Occipital lobe (tissue), 2 donors: ENCODE measurements around the gene EBF3. TPM values are rescaled to one million over a fixed set of nuclear protein-coding genes. Genes with fewer than 3 reads are reported as not detected.

ENCODE experiments used
- DNase-seq: peaks from one replicate; lab custom pipeline; 2025; lab: John Stamatoyannopoulos, UW
- total RNA-seq: library from RNA; depleted of rRNA; stranded (reverse); fragments of >200 nt; gene quantifications from one replicate; pipeline ENCODE4 v1.2.3, GENCODE V29; 2014

Gene EBF3
- total RNA-seq, 1 donor from 2014 or later = 0.31 TPM

DNA sequence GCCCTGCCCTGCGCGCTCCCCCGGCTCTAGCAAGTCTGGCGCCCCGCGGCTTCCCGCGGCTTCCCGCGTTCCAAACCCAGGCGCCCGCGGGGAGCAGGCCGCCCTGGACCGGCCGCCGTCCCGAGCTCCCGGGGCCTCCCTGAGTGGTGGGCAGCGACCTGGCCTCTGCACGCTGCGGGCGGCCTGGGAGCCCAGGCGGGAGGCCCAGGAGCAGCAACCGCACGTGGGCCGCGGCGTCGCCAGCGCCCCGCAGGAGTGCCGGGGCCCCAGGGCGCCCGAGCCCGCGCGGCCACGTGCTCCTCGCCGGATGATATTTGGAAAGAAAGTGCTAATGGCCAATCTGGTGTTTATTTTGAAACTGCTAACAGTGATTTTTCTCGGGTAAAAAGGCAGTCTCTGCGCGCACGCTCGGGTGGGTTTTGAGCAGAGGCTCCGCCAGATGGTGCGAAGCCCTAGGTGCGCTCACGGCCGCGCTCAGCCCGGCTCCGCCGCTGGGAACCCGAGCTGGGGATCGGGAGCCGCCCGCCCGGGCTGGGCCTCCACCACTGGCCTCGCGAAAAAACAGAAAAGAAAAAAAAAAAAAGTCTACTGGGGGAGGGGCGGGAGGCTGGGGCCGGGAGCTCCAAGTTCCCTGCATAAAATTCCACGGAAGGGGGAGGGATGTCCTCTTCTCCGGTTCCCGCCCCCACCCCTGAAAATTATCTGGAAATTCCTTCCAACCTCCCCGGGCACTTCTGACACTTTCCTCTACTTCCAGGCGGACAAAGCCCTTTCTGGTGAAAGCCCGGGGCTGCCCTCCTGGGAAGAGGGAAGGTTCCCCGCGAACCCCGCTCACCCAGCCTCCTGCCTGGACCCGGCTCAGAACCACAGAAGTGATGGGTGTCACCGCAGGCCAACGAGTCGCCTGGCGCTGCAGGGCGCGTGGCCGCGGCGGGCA lies 4.3 kb downstream of the EBF3 start:
- no peak for DNase-seq

DNA sequence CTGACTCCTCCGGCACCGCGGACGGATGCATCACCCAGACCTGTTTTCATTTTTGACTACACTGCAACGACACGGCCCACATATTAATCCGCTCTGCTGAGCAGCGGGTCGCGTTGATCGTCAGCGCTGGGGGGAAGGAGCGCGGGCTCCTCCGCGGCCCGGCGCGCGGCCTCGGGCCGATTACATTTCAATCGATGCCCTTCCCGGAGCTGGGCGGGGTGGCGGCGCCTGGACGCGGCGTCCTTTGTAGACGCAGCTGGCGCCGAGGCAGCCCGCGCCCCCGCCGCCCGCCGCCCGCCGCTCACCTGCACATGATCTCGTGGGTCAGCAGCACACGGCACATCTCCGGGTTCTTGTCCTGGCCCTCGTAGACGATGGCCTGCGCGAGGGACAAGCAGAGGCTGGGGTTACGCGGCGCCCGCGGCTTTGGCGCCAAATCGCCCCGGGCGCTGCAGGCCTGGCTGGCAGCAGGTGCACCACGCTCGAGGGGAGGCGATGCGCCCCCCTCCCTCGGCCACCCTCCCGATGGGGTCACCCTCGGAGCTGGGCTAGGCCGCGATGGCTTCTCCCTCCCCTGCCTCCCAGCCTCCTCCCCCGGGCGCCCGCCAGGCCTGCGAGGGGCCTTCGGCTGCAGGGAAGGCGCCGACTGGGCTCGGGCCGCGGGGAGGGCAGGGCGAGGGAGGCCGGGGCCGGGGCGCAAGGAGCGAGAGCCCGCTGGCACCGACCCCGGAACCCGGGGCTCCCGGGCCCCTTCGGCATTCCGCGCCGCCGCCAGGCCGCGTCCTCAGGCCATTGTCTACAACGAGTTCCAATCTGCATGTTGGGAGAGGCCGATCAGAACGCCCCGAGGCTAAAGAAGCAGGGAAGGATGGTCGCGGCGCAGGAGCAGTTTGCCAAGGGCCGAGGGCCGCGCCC lies 5.2 kb downstream of the EBF3 start:
- no peak for DNase-seq

DNA sequence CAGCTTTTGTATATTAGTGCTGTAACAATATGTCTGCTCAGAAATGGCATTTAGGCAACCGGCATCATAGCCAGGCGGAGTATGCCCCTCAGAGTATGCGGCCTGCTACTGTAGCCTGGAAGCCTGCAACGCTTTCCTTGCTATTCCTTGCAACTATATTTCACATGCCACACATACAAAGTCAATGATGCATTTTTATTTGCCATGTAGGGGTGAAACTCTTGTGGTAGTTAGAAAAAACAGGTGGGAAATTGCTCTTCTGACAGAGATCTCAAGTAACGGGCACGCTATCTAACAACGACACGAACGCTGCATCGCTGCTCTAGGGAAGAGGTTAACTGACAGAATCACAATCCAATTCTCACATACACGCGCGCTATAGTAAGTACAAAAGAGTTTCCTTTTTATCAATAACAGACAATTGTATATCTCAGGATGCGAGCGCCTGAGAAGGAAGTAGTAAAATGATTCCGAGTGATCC lies 5.9 kb downstream of the EBF3 start:
- DNase-seq = no peak

DNA sequence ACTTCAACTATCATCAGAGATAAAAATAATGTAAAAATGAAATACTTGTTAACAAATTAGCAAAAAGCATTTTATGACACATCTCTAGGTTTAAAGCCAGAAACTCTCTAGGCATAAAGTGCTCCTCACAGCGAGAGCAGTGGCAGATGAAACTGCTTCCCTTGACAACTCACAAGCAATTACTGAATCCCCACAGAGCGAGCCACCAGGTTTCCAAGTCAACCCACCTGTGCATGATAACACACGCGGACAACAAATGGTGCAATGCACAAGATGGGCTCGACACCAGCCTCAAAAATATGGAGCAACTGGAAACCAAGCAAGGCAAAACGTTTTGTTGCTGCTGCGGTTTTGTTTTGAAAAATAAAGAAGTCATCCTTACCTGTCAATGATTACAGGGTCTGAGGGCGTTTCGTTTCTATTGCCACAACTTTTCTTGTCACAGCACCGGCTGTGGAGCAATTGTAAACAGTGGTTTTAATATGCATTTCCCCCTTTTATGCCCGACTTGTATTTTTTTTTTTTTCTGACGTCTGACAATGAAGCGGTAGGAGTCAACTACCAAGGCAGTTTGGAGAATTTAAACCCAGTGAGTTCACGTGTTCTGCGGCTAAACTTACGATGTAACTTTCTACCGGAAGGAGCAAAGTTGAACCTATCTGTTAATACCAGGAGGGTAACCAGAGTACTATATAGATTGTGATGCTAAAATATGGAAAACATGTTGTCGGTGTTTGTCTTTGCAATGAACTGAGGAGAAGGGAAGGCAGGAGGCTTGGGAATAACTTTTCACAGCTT lies 7.0 kb downstream of the EBF3 start:
- no peak for DNase-seq

DNA sequence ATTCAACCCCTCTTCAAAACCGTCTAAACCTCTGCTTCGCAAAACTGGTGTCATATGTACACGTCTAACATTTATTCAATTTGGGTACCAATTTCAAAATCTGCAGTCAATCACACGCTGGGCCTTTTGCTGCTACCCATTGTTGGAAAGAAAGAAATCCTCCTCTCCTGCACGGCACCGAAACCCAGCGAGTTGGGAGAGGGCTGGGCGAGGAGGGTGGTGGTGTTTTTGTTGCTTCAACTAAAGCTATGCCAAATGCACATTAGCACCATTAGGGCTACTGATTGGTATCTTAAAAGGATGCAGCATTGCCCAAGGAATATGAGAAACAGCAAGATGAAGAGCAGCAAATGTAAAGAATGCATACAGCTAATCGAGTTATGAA lies 7.8 kb downstream of the EBF3 start:
- DNase-seq = no peak

DNA sequence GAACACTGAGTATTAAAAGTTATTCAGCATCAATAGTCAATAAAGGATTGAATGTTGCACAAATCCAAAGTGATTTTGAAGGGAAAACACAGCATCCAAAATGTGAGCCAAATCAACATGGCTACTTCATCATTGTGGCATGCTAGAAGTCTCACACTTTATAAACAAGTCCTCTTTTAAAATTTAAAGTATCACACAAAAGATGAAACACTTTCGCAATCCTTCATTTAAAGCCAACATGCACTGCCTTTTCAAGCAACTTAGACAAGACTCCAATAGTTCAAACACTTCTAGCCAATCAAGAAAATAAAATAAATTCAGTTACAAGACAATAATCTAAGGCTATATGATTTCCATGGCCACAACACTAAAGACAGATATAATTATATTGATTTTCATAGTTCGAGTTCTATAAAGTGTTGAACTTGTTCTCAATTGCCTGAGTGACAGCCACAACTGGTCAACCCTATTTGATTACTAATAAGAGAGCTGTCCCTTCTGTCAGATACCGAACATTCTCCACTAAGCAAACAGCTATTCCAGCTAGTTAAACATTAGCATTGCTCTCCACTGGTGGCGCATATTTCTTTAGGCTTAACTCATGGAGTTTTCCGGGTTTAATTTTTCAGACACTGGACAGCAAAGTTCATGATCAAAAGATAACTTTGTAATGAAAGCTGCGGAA lies 8.3 kb downstream of the EBF3 start:
- DNase-seq = no peak

DNA sequence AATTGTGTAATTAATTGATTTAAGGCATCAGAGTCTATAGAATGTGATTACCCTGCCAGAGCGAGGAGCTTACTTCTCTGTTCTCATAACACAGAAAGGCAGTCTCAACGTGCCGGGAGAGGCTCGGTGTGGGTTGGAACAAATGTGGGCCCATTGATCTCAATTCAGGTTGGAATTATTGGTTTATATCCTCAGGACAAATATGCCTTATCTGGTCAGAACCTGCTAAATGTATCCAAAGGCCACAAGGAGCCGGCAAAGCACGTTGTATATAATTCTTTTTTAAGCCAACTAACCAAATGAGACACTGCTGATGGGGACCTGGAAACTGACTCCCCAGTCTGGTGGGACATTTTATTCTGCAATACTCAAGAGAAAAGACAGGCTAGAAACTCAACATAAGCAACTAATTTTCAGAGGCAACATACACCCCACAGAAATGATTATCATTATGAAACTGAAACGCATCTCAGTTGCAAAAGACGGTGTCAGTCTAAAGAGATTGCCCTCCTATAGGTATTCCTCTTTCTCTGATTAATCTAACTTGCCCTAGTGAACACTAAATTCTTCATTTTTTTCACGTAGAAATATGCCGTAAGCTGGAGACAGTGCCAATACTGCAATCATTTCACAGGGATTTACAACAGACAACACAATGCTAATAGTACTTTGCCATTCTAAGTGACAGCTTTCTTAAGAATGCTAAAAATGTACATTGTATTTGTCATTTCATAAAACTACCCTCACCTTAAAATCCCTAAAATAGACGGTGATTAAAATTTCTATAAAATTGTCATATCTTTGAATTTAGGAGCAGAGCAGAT lies 9.4 kb downstream of the EBF3 start:
- DNase-seq = no peak

DNA sequence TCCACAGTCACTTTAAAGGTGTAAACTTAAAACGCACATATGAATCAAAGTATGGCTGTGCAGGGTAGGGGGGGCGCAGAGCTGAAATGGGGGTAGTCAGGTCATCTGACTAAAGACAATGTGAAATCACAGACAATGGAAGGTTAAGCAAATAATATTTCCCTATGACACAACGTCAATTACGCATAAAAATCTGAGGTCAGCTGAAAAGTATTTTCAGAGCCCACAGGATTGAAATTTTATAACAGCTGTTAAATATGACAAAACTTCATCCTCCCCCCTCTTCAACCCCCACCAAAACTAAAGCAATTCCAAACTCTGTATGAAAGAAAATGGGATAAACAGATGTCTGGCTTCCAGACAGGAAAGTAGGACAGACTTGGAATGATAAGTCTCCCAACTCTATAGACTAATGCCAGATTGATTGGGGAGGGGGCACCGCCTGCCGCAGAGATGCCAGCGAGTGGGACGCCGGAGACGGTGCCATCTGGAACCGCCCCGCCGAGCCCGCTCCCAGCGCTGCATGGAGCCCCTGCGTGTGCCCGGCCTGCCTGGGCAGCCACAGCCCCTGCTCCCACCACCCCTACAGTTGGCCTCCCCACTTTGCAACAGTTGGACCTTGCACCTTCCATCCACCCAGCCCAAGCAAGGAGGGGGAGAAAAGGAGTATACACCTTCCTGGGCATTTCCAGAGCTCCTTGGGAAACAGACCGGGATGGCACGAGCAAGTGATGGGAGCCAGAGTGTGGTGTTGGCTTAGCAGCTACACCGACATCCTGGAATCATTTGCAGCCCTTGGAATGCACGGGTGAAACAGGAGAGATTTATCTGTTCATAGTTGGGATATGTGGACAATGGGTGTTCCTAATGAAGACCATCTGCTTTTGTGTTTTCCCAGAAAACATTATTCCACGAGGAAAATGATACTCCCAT lies 10.7 kb downstream of the EBF3 start:
- no peak for DNase-seq

DNA sequence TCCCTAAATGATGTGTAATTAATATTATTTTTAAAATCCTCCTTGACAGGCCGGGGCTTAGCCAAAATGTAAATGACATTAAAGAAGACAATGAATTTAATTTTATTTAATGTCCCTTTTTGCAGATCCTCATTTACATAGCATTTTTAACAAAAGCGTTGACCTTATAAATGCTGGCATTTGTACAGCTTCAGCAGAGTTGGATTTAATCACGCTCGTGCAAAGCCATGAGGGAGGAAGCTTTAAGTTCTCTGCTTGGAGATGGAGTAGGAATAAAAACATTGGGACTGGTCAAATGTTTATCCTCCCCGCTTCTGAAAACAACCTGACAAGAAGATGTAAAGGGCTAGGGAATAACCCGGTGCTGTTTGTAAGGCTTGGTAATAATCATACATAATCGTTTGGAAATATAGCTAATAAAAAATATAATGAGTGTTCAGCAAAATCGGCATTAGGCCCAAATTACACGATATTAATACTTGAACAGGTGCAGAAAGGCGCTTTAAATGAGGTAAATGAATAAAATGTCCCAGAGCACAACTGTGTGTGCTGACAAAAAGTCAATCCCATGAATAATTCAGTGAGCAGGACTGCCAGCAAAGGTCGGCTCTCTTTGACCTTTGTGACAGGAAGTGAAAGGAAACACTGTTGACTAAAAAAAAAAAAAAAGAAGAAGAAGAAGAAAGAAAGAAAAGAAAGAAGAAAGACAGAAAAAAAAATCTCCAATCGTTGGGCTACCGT lies 11.5 kb downstream of the EBF3 start:
- DNase-seq = no peak

DNA sequence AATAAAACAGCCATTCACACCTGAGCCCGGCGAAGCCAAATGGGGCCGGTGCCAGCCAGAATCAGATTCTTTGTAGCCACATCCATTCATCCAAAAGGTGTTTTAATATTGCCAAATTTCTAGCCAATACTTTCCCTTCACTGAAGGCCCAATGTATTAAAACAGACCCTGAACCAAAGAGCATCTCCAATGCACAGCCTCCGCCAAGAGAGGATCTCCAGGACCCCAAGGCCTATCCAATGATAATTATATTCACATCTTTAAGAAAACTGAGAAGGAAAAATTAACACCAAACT lies 12.2 kb downstream of the EBF3 start:
- DNase-seq = no peak

DNA sequence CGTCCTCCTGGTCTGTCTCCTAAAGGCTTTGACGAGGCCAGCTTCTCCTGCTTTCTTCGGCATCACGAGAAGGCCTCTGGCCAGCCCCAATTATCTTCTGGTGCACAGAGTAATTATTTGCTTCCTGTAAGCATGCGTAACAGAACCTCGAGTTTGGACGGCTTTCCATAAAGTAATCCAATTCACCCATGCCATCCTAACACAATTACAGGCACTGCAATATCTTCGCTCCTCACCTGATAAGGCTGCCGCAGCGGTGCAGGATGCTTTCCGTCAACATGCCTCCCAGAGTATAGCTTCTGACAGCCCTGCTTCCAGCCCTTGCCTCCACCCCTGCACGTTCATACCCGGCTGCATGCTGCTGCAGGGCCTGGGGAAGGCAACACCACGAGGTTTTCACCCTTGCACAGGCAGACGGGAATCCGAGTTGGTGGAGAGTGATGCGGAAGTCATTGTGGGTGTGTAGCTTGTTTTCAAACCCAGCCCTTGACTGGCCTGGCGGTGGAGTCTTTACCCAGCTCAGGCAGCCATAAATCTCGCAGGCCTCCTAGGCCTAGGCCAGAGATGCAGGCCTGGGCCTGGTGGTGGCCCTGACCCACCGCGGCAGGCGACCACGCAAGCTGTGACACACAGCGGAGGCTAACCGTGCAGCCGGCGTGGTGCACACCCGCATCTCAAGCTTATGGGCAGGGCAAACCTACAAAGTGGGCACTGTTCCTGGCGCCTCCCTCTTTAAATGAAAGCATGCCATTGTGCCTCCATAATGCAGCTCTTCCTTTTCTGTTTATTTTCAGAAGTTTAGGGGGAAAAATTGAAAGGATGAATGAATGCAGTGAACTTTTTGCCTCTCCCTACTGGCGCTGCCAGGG lies 12.7 kb downstream of the EBF3 start:
- DNase-seq = no peak

DNA sequence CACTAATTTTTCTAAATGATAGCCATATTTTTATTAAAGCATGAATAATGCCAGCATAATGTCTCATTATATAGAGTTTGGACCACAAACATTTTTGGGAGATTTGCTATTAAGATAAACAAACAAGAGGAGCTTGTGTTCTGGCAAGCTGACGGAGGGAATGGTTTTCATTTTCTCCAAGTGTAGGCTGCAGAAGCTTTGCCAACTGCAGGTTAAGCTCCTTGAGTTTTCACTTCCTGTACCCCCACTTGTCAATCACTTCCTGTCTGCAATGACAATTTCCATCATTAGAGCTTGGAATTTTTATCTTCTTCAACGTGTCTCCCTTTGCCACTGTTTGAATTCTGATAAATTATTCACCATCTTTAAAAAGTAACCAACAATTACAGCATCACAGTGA lies 13.4 kb downstream of the EBF3 start:
- DNase-seq = no peak

DNA sequence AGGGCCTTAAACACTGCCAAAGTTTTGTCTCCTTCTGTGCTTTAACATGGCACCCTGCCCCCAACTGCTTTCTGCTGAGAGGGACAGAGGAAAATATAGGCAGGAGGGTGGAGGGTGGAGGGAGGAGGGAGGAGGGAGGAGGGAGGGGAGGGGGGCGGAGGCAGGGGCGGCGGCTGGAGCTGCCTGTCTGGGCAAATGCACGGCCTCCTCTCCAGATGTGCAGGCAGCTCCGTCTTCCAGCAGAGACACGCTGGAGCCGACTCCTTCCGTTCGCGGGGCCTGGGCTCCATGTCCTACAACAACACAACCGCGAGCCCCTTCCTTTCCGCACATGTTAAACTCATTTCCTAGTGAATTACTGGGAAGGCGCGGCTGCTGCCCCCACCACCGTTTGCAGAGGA lies 14.2 kb downstream of the EBF3 start:
- DNase-seq = no peak

DNA sequence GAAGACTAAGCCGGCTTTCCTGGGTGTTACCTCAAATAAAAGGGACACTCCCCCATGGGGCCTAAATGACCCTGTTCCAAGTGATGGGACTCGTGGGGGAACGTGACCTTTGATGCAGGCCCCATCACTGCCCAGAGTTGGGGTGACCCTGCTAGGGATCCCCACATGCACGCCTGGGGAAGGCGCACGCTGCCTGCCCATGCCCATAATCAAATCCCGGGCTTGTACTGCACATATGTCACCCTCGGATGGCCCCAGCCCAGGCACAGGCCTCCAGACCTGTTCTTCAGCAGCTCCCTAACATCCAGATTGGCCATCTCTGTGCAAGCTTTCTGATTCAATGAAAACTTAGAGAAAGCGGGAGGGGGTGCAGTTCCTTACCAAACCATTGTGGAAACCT lies 14.7 kb downstream of the EBF3 start:
- no peak for DNase-seq

DNA sequence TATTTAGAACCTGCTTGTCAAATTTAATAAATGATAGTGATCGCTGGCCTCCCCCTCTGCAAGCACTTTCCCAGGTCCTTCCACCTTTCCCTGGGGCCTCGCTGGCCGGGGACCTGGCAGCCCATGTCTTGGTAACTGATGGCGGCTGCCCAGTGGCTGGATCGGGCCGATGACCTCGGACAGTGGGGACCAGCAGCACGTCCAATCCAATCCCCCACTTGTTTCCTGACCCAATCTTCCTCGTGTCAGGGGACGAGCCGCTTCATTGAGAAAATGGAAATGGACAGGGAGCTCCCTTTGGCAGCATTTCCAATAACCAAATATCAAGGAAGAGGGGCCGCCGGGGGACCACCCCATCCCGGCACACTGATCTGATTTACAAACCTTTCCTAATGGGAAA lies 17.2 kb downstream of the EBF3 start:
- DNase-seq = no peak

DNA sequence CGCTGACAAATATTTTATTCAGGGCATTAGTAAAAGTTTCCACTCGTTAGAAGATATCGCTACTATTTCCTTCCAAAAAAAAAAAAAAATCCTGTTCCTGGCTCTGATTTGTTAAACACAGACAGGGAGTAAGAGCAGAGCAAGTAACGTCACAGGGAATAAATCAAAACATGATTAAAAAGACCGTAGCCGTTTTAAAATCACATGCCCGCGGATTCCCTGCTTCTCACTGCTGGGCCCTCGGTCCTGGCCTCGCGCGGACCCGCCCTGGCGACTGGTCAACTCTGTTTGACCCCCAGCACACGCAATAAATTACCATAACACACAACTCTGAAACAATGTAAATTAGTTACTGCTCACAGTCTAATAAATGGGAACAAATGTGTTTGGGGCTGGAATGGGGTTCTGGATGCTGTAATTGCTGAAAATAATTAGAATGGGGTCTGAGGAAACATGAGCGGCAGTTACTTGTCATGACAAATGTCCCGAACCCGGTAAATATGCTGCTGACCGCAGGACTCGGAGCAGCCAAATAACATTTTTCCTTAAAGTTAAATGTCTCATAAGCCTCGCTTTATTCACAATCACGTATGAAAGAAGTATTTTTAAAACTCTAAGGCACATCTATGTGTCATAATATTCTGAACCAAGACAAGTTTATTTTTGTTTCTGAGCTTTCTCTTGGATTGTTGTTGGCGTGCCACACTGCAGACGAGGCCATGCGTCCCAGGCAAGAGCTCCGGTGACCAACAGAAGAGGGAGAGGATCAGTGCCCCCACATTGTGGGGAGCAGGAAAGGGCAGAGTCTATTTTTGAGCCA lies 17.9 kb downstream of the EBF3 start:
- no peak for DNase-seq

DNA sequence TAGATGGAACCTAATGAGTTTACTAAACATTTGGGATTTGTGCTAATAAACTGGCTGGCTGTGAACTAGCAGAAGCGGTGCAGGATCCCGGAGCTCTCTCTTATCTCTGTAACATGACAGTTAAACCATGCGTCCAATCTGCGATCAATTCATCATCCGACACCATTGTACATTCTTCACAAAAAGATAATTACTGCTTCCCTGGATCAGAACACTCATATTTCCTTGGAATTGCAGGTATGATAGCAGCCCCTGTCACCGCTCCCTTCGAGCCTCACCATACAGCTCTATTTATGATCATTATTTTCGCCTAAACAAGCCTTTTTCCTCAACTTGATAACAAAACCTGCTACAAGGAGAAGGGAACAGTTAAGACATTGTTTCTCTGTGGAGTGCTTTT lies 18.5 kb downstream of the EBF3 start:
- no peak for DNase-seq
